Panc1 (cell line): ENCODE data around the gene ADAM22.

Source experiments
- CTCF ChIP-seq: fragments of 450-650 bp; IDR thresholded peaks from 2 replicates; pipeline ENCODE4 v1.5.1; 2017; ENCODE audit warnings: mild to moderate bottlenecking
- POLR2AphosphoS5 ChIP-seq: IDR thresholded peaks from 2 replicates; pipeline ENCODE4 v1.6.1; 2012; ENCODE audit warnings: mild to moderate bottlenecking, low read depth, low read length, moderate library complexity
- SIN3A ChIP-seq: IDR thresholded peaks from 2 replicates; pipeline ENCODE4 v1.6.1; 2012; ENCODE audit warnings: low read depth, mild to moderate bottlenecking, low read length, moderate library complexity, borderline replicate concordance; ENCODE audit not compliant: insufficient read depth
- TCF7L2 ChIP-seq: IDR thresholded peaks from 2 replicates; pipeline ENCODE4 v1.6.1; 2011; ENCODE audit warnings: mild to moderate bottlenecking, low read depth, low read length, inconsistent platforms
- TF ChIP-seq, protein P1 (sequence below), 2 experiments: IDR thresholded peaks; 2 replicates each; pipeline ENCODE4 v1.6.1; 2011 to 2012; ENCODE audit warnings: low read depth in 2 of 2, control low read depth in 1 of 2, low read length in 1 of 2, mild to moderate bottlenecking in 1 of 2, moderate library complexity in 1 of 2; ENCODE audit not compliant: insufficient read depth in 1 of 2

- TF ChIP-seq CTCF (no peak), POLR2AphosphoS5 (no peak), SIN3A (no peak), TCF7L2 (no peak)
- TF ChIP-seq, protein P1, sequence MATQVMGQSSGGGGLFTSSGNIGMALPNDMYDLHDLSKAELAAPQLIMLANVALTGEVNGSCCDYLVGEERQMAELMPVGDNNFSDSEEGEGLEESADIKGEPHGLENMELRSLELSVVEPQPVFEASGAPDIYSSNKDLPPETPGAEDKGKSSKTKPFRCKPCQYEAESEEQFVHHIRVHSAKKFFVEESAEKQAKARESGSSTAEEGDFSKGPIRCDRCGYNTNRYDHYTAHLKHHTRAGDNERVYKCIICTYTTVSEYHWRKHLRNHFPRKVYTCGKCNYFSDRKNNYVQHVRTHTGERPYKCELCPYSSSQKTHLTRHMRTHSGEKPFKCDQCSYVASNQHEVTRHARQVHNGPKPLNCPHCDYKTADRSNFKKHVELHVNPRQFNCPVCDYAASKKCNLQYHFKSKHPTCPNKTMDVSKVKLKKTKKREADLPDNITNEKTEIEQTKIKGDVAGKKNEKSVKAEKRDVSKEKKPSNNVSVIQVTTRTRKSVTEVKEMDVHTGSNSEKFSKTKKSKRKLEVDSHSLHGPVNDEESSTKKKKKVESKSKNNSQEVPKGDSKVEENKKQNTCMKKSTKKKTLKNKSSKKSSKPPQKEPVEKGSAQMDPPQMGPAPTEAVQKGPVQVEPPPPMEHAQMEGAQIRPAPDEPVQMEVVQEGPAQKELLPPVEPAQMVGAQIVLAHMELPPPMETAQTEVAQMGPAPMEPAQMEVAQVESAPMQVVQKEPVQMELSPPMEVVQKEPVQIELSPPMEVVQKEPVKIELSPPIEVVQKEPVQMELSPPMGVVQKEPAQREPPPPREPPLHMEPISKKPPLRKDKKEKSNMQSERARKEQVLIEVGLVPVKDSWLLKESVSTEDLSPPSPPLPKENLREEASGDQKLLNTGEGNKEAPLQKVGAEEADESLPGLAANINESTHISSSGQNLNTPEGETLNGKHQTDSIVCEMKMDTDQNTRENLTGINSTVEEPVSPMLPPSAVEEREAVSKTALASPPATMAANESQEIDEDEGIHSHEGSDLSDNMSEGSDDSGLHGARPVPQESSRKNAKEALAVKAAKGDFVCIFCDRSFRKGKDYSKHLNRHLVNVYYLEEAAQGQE (IDR thresholded peaks at IDR 0.05; ENCODE audit: insufficient read depth in 1 of 2, low read depth in 2 of 2, low read length in 1 of 2), result no peak
These were observed 14.2 kb upstream of the ADAM22 start for GRCh38 chr7:87919875-87920274.
